Activated CD4-positive, alpha-beta T cell treated with anti-CD3 and anti-CD28 coated beads, Interleukin-2, amount 10 ng/mL, durations not matched to agents 7 days and 5 days (primary cell): ENCODE results near the gene RNF224. TPM values are rescaled to one million over a fixed set of nuclear protein-coding genes. Genes with fewer than 3 reads are reported as not detected.

Source experiments
- CTCF ChIA-PET: fragments of 350-600 bp; sonication (Branson Sonifier 250); formaldehyde crosslinking; loops from one replicate; lab custom pipeline; 2021; ENCODE audit warnings: antibody characterized with exemption; lab: Charles Lee
- POLR2A ChIA-PET: fragments of 350-600 bp; sonication (Branson Sonifier 250); formaldehyde crosslinking; loops from one replicate; lab custom pipeline; 2021; ENCODE audit warnings: antibody characterized with exemption; lab: Charles Lee
- DNase-seq: peaks from one replicate; pipeline ENCODE4 v3.0.0-alpha.2; 2020
- H3K27ac Mint-ChIP-seq: one replicate; pipeline ENCODE4 v1.8.0; 2021; ENCODE audit warnings: mild to moderate bottlenecking, moderate library complexity, mixed read lengths
- H3K27me3 Mint-ChIP-seq: one replicate; pipeline ENCODE4 v1.8.0; 2021; ENCODE audit warnings: mixed read lengths
- H3K36me3 Mint-ChIP-seq: one replicate; pipeline ENCODE4 v1.8.0; 2021; ENCODE audit warnings: low read depth, mixed read lengths
- H3K4me1 Mint-ChIP-seq: one replicate; pipeline ENCODE4 v1.8.0; 2021; ENCODE audit warnings: mixed read lengths
- H3K4me3 Mint-ChIP-seq: one replicate; pipeline ENCODE4 v1.8.0; 2021; ENCODE audit warnings: mild to moderate bottlenecking, moderate library complexity, mixed read lengths
- H3K9me3 Mint-ChIP-seq: one replicate; pipeline ENCODE4 v1.8.0; 2021; ENCODE audit warnings: mixed read lengths
- total RNA-seq, 2 experiments: library from RNA; stranded (reverse); gene quantifications; one replicate each; pipeline ENCODE4 v1.2.3, GENCODE V29; 2021

The RNF224 gene
- total RNA-seq, 2 experiments from 2014 or later = 0.10 TPM; not detected in 1

DNA sequence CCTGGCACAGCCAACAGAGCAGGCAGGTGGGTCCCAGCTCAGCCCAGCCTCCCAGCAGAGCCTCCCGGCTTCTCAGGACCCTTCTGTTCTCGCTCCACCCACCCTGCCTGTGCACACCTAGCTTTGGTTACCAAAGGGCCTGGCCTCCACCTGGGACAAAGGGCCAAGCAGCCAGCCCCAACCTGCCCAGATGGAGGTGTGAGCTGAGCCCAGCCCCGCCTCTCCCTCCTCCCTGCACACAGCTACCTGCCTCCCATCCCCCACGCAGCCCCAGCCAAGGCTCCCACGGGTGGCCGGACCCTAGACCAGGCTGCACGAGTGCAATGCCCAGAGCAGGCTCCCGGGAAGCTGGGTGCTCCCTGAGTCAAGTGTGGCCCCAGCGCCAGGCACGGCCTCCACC lies 32.4 kb upstream of the RNF224 start:
- Mint-ChIP-seq H3K27me3 (no peaks in the 10 kb centered on the region), H3K4me1 (peaks cover 13% of the 10 kb centered on the region), H3K9me3 (no peaks in the 10 kb centered on the region), H3K27ac (no peak overlapping the region), H3K4me3 (no peak overlapping the region), H3K36me3 (no peaks in the 10 kb centered on the region)
- CTCF ChIA-PET = interaction anchor here (1.1 to 1.6 kb wide), 4 partner anchors 9 to 48 kb away, joined by 3 to 7 read pairs (median 4); partner anchors contain the start of gene RNF224
- no peak for DNase-seq
- POLR2A ChIA-PET = no interaction called here

DNA sequence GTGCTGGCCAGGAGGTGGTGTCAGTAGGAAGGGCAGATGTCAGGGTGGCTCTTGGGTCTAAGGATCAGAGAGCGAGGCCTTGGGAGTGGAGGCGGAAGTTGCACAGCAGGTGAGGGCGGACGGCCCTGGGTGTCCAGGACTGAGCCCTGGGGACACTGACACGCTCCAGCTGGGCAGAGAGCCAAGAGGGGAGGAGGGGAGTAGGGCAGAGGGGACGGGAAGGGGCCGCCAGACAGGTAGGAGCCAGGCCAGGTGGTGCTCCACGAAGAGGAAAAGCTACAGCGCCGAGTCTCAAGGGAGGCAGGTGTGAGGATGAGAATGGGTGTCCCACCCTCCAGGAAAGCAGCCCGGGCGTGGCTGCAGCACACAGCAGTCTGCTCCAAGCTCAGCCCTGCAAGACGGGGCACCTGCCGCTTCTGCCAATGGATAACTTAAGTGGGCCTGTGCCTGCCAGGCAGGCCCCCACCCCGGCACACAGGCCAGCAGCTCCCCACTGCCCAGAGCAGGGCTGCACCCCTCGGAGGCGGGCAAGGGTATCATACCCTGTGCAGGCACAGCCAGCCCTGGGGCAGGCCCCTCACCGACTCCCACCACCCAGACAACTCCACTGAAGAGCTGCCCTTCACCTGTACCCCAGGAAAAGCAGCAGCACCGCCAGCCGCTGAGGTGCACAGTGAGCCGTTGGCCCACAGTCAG lies 31.6 kb upstream of the RNF224 start:
- H3K4me1 Mint-ChIP-seq = peaks cover 9% of the 10 kb centered on the region
- H3K27ac Mint-ChIP-seq = peak overlapping the region; percentile 13
- ChIA-PET POLR2A (no interaction called here), CTCF (interaction anchor here (1.1 to 1.6 kb wide), 5 partner anchors 8 to 77 kb away, joined by 3 to 7 read pairs (median 3); partner anchors contain the start of gene RNF224)
- no peaks in the 10 kb centered on the region for H3K9me3 Mint-ChIP-seq
- no peak for DNase-seq
- no peak overlapping the region for H3K4me3 Mint-ChIP-seq
- no peaks in the 10 kb centered on the region for H3K27me3 Mint-ChIP-seq
- H3K36me3 Mint-ChIP-seq = no peaks in the 10 kb centered on the region

DNA sequence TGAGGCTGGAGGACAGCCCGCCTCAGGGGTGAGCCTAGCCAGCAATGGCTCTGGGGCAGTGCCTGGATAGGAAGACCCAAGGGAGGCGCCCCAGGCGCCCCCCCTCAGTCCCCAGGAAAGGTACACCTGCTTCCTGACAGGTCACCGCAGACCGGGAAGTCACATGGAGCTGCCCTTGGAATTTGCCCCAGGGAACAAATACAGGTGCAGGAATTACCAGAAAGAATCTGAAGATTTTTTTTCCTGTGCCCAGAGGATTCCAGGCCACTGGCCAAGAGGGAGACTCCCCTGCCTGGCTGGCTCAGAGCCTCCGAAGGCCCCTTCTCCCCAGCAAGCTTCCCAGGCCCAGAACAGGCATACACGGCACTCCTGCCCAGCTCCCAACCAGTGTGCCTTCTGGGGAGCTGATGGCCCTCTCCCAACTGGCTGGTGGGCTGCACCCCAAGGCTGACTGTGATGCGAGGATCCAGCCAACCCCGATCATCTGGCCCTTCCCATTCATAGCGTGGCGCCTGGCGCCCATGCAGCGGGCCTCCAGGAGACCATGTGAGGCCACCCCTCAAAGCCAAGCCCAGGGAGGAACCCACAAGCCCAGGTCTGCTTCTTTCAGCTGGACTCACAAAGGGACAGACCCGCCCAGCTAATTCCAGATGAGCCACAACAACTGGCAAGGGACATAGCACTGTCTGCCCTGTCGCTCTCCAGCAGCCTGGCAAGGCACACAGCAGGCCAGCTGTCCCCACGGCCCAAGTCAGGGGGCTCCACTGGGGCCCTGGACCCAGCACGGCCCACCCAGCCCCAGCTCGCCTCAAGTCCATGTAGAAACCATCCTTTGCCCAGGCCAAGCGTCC lies 29.0 kb upstream of the RNF224 start:
- POLR2A ChIA-PET = no interaction called here
- H3K9me3 Mint-ChIP-seq = no peaks in the 10 kb centered on the region
- H3K4me3 Mint-ChIP-seq = peak overlapping the region; percentile 44
- no peak for DNase-seq
- CTCF ChIA-PET = interaction anchor here (2.3 kb wide), 1 partner anchor 8 kb away, joined by 6 read pairs; no protein-coding TSS in a partner anchor
- peaks cover 4% of the 10 kb centered on the region for H3K36me3 Mint-ChIP-seq
- peaks cover 19% of the 10 kb centered on the region for H3K4me1 Mint-ChIP-seq
- H3K27me3 Mint-ChIP-seq = no peaks in the 10 kb centered on the region
- no peak overlapping the region for H3K27ac Mint-ChIP-seq

DNA sequence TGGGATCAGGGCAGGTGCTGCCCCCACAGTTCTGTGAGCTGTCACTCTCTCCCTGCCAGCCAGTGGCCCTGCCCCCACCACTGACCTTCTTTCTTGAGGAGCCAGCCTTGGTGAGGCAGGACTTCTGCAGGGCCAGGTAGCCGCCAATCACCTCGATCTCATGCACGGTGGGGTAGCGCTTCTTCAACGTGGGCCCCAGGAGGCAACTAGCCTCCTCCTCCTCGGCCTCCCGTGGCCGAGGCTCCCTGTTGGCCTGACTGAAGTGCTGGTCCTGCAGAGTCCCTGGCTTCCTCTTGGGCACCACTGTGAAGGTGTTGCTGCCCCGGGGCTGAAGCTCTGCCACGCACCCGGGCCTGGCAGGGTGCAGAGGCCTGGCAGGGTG lies 28.4 kb upstream of the RNF224 start:
- no peaks in the 10 kb centered on the region for H3K27me3 Mint-ChIP-seq
- H3K4me3 Mint-ChIP-seq = peak overlapping the region; percentile 44
- POLR2A ChIA-PET = no interaction called here
- no peak for DNase-seq
- H3K27ac Mint-ChIP-seq = no peak overlapping the region
- peaks cover 21% of the 10 kb centered on the region for H3K4me1 Mint-ChIP-seq
- CTCF ChIA-PET = interaction anchor here (2.3 kb wide), 1 partner anchor 9 kb away, joined by 6 read pairs; no protein-coding TSS in a partner anchor
- H3K36me3 Mint-ChIP-seq = peaks cover 4% of the 10 kb centered on the region
- no peaks in the 10 kb centered on the region for H3K9me3 Mint-ChIP-seq

DNA sequence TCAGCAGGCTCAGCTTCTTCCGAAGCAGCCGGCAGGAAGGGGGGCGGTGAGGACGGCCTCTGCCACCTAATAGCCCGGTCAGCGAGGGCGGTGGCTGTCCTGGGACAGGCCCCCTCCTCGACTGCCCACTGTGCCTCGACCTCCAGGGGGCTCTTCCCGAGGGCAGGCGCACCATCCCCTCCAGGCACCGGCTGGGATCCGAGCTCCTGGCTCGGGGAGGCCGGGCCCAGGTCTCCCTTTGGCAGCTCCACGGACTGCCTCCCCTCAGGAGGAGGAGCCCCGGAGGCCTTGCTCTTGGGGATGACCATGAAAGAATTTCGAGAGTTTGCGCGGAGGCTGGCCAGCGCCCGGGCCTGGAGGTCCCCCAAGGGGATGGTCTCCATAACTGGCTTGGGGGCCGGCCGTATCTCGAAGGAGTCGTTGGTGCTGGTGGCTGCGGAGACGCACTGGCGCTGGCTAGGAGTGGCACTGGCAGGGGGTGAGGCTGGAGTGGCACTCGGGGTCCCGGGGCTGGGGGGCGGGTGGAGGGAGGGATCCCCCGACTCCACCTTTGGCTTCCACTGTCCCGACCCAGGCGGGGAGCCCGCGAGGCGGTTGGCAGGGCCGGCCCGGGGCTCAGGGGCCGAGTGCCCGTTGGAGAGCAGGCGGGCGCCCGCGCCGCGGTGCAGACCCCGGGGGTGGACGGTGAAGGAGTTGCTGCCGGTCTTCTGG lies 27.7 kb upstream of the RNF224 start:
- peak overlapping the region; percentile 78 for H3K27ac Mint-ChIP-seq
- ChIA-PET CTCF (interaction anchor here (0.5 to 2.3 kb wide), 2 partner anchors 10 to 87 kb away, joined by 4 to 6 read pairs; no protein-coding TSS in a partner anchor), POLR2A (no interaction called here)
- peaks cover 27% of the 10 kb centered on the region for H3K4me1 Mint-ChIP-seq
- H3K36me3 Mint-ChIP-seq = peaks cover 4% of the 10 kb centered on the region
- no peaks in the 10 kb centered on the region for H3K9me3 Mint-ChIP-seq
- H3K27me3 Mint-ChIP-seq = no peaks in the 10 kb centered on the region
- H3K4me3 Mint-ChIP-seq = peak overlapping the region; percentile 74
- no peak for DNase-seq

DNA sequence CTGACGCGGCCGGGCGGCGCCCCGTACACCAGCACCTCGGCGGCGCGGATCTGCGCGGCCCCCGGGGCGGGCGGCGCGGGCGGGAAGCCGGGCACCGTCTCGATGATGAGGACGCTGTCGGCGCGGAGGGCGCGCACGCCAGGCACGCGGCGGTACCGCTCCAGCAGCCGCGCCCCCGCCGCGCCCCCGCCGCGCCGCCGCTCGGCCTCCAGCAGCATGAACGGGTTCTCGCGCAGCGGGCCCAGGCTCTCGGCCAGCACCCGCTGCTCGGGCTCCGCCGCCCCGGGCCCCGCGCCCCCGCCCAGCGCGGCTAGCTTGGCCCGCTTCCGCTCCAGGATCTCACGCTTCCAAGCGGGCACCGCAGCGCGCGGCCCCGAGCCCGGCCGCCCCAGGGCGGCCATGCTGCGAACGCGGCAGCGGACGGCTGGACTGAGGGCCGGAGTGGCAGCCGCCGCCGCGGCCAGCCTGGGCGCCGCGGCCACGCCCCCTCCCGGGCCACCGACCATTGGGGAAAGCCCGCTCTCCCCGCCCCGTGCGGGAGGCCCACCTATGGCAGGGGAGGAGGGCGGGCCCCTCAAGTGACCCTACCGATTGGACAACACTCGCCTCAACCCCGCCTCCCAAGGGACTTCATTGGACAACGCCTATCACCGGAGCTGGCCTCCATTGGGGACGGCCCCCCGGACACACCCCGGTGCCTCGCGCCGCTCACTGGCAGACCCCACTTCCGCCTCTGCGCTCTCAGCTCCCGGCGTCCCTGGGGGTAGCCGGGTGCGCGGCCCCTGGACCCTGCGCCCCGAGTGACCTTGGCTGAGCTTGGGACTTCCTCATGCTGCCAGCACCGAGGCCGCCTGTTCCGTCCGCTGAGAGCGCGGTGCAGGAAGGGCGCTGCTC lies 26.7 kb upstream of the RNF224 start, which contains the start of gene TPRN:
Gene TPRN (minus strand): TSS at position 431 of the 894 bp plus-strand sequence. CDS start 30 bp downstream, at position 401.
- peak within 1 kb of the TSS; percentile 82 for H3K27ac Mint-ChIP-seq
- no peaks in the 10 kb centered on the region for H3K9me3 Mint-ChIP-seq
- H3K36me3 Mint-ChIP-seq = peaks cover 4% of the 10 kb centered on the region
- peak within 1 kb of the TSS; percentile 80 for H3K4me3 Mint-ChIP-seq
- POLR2A ChIA-PET = interaction anchor here (0.6 to 1.0 kb wide), 4 partner anchors 12 to 77 kb away, joined by 3 to 5 read pairs (median 3); partner anchors contain the start of genes ANAPC2 and SSNA1
- CTCF ChIA-PET = interaction anchor here (0.7 to 1.4 kb wide), 6 partner anchors 10 to 165 kb away, joined by 3 to 10 read pairs (median 4); partner anchors contain the start of genes ANAPC2, NRARP, RNF224 and SSNA1
- DNase-seq = peak; percentile 100
- H3K4me1 Mint-ChIP-seq = peaks cover 30% of the 10 kb centered on the region
- no peaks in the 10 kb centered on the region for H3K27me3 Mint-ChIP-seq

DNA sequence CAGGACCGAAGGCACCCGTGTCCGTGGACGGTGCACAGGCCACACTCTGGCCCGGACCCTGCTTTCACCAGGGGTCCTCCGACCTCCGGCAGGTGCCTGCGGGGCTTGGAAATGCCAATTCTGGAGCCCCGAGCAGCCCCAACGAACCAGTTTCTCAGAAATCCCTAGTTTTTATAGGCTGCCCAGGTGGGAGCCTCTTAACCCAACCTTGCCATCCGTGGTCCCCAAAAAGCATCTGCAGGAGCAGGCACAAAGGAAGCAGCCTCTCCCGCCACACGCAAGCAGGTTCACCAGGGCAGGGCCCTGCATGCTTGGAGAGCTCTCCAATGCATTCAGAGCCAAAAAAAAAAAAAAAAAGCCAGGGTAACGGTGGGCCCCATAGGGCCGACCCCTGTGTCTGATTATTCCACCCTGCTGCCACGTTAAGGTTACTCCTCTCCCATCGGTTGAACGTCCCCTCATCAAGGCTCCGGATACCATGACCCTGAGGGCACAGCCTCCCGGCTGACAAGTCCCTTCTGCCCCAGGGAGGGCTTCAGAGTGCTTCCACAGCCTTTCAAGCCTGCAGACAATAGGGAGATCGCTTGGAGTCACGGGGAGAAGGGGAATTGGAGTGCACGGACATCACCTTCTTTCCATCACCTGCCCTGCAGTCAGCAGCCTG lies 26.0 kb upstream of the RNF224 start:
- CTCF ChIA-PET = interaction anchor here (0.7 to 1.4 kb wide), 6 partner anchors 9 to 172 kb away, joined by 3 to 10 read pairs (median 4); partner anchors contain the start of genes ANAPC2, NRARP, RNF224 and SSNA1
- no peaks in the 10 kb centered on the region for H3K27me3 Mint-ChIP-seq
- H3K4me1 Mint-ChIP-seq = peaks cover 35% of the 10 kb centered on the region
- no peaks in the 10 kb centered on the region for H3K9me3 Mint-ChIP-seq
- no peak for DNase-seq
- H3K4me3 Mint-ChIP-seq = peak overlapping the region; percentile 80
- H3K27ac Mint-ChIP-seq = peak overlapping the region; percentile 82
- POLR2A ChIA-PET = interaction anchor here (0.6 to 1.0 kb wide), 4 partner anchors 13 to 347 kb away, joined by 3 to 5 read pairs (median 3); partner anchors contain the start of genes ANAPC2 and SSNA1
- H3K36me3 Mint-ChIP-seq = peaks cover 5% of the 10 kb centered on the region

DNA sequence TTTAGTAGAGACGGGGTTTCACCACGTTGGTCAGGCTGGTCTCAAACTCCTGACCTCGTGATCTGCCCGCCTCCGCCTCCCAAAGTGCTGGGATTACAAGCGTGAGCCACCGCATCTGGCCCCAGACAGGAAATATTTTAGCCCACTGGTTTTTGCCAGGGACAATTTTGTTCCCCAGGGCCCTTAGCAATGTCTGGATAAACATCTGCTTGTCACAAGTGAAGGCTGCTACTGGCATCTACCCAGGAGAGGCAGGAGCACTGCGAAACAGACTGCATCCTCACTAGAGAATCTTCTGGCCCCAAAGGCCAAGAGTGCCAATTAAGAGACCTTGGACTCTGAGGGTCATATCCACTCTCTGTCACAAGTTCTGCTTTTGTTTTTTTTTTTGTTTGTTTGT lies 24.3 kb upstream of the RNF224 start:
- POLR2A ChIA-PET = no interaction called here
- H3K4me1 Mint-ChIP-seq = peaks cover 47% of the 10 kb centered on the region
- no peak for DNase-seq
- no peaks in the 10 kb centered on the region for H3K9me3 Mint-ChIP-seq
- H3K36me3 Mint-ChIP-seq = peaks cover 16% of the 10 kb centered on the region
- H3K4me3 Mint-ChIP-seq = no peak overlapping the region
- H3K27me3 Mint-ChIP-seq = no peaks in the 10 kb centered on the region
- H3K27ac Mint-ChIP-seq = peak overlapping the region; percentile 25
- CTCF ChIA-PET = interaction anchor here (0.9 to 1.4 kb wide), 2 partner anchors 24 to 174 kb away, joined by 3 to 4 read pairs; partner anchors contain the start of gene RNF224

DNA sequence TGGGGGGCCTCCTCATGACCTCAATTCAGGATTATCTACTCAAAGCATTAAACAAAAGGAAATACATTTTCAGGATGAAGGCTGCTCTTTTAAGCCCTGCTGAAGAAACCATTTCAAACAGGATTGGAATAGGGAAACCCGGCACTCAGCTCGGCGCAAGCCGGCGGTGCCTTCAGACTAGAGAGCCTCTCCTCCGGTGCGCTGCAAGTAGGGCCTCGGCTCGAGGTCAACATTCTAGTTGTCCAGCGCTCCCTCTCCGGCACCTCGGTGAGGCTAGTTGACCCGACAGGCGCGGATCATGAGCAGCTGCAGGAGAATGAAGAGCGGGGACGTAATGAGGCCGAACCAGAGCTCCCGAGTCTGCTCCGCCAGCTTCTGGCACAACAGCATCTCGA lies 22.6 kb upstream of the RNF224 start:
- Mint-ChIP-seq H3K27me3 (no peaks in the 10 kb centered on the region), H3K36me3 (peaks cover 20% of the 10 kb centered on the region), H3K4me1 (peaks cover 48% of the 10 kb centered on the region), H3K9me3 (no peaks in the 10 kb centered on the region), H3K4me3 (peak overlapping the region; percentile 93), H3K27ac (peak overlapping the region; percentile 95)
- POLR2A ChIA-PET = interaction anchor here (1.2 kb wide), 1 partner anchor 16 kb away, joined by 4 read pairs; the partner anchor contains the start of genes ANAPC2 and SSNA1
- CTCF ChIA-PET = interaction anchor here (1.2 to 2.0 kb wide), 5 partner anchors 9 to 170 kb away, joined by 3 to 6 read pairs (median 5); no protein-coding TSS in a partner anchor
- no peak for DNase-seq

DNA sequence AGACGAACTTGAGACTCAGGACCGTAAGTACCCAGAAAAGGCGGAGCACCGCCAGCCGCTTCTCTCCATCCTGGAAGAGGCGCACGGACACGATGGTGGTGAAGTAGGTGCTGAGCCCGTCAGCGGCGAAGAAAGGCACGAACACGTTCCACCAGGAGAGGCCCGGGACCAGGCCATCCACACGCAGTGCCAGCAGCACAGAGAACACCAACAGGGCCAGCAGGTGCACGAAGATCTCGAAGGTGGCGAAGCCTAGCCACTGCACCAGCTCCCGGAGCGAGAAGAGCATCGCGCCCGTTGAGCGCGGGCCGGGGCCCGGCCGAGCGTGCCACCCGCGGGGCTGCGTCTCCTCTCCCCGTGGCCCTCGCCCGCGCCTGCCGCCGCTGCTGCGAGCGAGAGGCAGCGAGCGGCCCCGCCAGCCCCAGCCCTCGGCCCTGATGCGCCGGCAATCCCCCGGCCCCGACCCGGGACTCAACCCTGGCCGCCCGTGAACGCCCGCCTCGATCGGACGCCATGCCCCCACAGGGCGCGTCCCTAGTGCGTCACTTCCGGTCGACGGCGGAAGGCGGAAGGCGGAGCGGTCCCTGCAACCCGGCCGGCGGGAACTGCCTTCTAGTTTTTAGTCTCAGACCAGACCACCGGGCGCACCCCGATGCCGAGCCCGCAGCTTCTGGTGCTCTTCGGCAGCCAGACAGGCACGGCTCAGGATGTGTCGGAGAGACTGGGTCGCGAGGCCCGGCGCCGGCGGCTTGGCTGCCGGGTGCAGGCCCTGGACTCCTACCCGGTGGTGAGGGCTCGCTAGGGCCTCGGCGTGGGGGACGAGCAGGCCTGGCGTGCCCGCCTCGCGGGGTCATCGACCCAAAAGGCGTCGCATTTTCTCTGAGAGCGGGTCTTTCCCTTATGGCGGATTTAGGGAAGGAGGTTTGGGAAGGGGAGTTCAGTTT lies 21.9 kb upstream of the RNF224 start, which contains the start of the genes NDOR1 and TMEM203:
Gene NDOR1 (plus strand): TSS at position 575 of the 944 bp plus-strand sequence. CDS start 78 bp downstream, at position 653.
Gene TMEM203 (minus strand): TSS at position 523 of the 944 bp plus-strand sequence. CDS start 234 bp downstream, at position 289.
- Mint-ChIP-seq H3K36me3 (peaks cover 20% of the 10 kb centered on the region), H3K27me3 (no peaks in the 10 kb centered on the region), H3K4me3 (peak within 1 kb of the TSS; percentile 93), H3K4me1 (peaks cover 48% of the 10 kb centered on the region), H3K27ac (peak within 1 kb of the TSS; percentile 95), H3K9me3 (no peaks in the 10 kb centered on the region)
- ChIA-PET POLR2A (interaction anchor here (1.2 kb wide), 1 partner anchor 17 kb away, joined by 4 read pairs; the partner anchor contains the start of genes ANAPC2 and SSNA1), CTCF (interaction anchor here (1.1 to 2.2 kb wide), 8 partner anchors 11 to 170 kb away, joined by 3 to 6 read pairs (median 4); partner anchors contain the start of genes ANAPC2, NPDC1 and SSNA1)
- peak; percentile 95 for DNase-seq
